ENCODE measurements around the gene CELA3B. TPM values are rescaled to one million over a fixed set of nuclear protein-coding genes. Genes with fewer than 3 reads are reported as not detected.

Gene CELA3B
- total and polyA plus RNA-seq, 2 of the 8 experiments (the other 6 are each of a cell fraction or from before 2014, with no cell fraction given) = not detected

DNA sequence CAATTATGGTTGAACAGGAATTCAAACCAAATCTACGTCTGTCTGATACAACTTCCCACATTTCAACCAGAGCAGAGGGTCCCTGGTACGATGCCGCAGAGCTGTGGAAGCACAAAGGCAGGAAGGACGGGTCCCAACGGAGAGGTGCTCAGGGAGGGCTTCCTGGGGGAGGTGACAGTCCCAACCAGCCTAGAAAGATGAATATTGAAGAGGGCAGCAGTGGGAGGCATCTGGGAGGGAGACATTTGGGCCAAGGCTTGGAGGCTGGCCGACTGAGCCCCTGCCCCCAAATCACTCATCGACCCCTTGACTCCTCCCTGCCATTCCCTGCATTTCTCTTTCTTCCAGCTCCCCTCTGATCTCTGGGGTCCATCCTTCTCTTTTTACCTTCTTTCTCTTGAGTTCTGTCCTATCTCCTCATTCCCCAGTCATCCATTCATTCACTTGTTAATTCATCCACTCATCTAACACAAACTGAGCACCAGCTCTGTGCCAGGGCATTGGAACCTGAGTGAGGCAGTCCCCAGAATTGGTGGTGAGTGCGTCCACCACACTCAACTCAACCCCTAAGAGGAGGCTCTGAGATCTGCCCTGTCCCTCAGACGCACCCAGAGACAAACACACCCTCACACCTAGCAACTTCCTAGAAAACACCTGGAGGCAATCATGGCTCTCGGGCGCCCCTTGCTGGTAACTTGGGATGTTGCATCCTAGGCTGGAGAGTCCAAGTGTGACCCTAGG is 13.2 kb upstream of the CELA3B start (continued):
- TF ChIP-seq, protein P1, sequence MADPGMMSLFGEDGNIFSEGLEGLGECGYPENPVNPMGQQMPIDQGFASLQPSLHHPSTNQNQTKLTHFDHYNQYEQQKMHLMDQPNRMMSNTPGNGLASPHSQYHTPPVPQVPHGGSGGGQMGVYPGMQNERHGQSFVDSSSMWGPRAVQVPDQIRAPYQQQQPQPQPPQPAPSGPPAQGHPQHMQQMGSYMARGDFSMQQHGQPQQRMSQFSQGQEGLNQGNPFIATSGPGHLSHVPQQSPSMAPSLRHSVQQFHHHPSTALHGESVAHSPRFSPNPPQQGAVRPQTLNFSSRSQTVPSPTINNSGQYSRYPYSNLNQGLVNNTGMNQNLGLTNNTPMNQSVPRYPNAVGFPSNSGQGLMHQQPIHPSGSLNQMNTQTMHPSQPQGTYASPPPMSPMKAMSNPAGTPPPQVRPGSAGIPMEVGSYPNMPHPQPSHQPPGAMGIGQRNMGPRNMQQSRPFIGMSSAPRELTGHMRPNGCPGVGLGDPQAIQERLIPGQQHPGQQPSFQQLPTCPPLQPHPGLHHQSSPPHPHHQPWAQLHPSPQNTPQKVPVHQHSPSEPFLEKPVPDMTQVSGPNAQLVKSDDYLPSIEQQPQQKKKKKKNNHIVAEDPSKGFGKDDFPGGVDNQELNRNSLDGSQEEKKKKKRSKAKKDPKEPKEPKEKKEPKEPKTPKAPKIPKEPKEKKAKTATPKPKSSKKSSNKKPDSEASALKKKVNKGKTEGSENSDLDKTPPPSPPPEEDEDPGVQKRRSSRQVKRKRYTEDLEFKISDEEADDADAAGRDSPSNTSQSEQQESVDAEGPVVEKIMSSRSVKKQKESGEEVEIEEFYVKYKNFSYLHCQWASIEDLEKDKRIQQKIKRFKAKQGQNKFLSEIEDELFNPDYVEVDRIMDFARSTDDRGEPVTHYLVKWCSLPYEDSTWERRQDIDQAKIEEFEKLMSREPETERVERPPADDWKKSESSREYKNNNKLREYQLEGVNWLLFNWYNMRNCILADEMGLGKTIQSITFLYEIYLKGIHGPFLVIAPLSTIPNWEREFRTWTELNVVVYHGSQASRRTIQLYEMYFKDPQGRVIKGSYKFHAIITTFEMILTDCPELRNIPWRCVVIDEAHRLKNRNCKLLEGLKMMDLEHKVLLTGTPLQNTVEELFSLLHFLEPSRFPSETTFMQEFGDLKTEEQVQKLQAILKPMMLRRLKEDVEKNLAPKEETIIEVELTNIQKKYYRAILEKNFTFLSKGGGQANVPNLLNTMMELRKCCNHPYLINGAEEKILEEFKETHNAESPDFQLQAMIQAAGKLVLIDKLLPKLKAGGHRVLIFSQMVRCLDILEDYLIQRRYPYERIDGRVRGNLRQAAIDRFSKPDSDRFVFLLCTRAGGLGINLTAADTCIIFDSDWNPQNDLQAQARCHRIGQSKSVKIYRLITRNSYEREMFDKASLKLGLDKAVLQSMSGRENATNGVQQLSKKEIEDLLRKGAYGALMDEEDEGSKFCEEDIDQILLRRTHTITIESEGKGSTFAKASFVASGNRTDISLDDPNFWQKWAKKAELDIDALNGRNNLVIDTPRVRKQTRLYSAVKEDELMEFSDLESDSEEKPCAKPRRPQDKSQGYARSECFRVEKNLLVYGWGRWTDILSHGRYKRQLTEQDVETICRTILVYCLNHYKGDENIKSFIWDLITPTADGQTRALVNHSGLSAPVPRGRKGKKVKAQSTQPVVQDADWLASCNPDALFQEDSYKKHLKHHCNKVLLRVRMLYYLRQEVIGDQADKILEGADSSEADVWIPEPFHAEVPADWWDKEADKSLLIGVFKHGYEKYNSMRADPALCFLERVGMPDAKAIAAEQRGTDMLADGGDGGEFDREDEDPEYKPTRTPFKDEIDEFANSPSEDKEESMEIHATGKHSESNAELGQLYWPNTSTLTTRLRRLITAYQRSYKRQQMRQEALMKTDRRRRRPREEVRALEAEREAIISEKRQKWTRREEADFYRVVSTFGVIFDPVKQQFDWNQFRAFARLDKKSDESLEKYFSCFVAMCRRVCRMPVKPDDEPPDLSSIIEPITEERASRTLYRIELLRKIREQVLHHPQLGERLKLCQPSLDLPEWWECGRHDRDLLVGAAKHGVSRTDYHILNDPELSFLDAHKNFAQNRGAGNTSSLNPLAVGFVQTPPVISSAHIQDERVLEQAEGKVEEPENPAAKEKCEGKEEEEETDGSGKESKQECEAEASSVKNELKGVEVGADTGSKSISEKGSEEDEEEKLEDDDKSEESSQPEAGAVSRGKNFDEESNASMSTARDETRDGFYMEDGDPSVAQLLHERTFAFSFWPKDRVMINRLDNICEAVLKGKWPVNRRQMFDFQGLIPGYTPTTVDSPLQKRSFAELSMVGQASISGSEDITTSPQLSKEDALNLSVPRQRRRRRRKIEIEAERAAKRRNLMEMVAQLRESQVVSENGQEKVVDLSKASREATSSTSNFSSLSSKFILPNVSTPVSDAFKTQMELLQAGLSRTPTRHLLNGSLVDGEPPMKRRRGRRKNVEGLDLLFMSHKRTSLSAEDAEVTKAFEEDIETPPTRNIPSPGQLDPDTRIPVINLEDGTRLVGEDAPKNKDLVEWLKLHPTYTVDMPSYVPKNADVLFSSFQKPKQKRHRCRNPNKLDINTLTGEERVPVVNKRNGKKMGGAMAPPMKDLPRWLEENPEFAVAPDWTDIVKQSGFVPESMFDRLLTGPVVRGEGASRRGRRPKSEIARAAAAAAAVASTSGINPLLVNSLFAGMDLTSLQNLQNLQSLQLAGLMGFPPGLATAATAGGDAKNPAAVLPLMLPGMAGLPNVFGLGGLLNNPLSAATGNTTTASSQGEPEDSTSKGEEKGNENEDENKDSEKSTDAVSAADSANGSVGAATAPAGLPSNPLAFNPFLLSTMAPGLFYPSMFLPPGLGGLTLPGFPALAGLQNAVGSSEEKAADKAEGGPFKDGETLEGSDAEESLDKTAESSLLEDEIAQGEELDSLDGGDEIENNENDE (IDR thresholded peaks at IDR 0.05; ENCODE audit: insufficient replicate concordance, low read length) = no peak
- no peak for TF ChIP-seq TAF1 (IDR thresholded peaks at IDR 0.05; ENCODE audit: low read depth, low read length)
- TF ChIP-seq HDAC2 (IDR thresholded peaks at IDR 0.05; ENCODE audit: borderline replicate concordance in 1 of 2, low read depth in 2 of 2, low read length in 2 of 2) = no peak
- TF ChIP-seq CHD1 (IDR thresholded peaks at IDR 0.05; ENCODE audit: low read depth, low read length) = no peak
- no peak for TF ChIP-seq POU5F1 (IDR thresholded peaks at IDR 0.05; ENCODE audit: low read depth, low read length)
- no peak for TF ChIP-seq SIRT6 (IDR thresholded peaks at IDR 0.05; ENCODE audit: low read length)
- peak; percentile 25; the same call in 1 of the 2 replicates for TF ChIP-seq RFX5 (IDR thresholded peaks at IDR 0.05; ENCODE audit: borderline replicate concordance, low read depth, low read length)
- TF ChIP-seq SUZ12 (IDR thresholded peaks at IDR 0.05; ENCODE audit: low read length) = no peak
- TF ChIP-seq SIX5 (IDR thresholded peaks at IDR 0.05; ENCODE audit: low read depth, low read length) = no peak
- TF ChIP-seq ZNF274 (IDR thresholded peaks at IDR 0.05; ENCODE audit: borderline replicate concordance, extremely low read depth, low read length) = no peak
- no peak for TF ChIP-seq KDM4A (IDR thresholded peaks at IDR 0.05; ENCODE audit: low read depth, low read length, severe bottlenecking)

Measured in H1 (cell line).